GM18909 (cell line): ENCODE results near the gene STIP1.

Experiments used
- ATAC-seq: cut with Tn5 transposase; IDR thresholded peaks from one replicate; pipeline ENCODE4 v1.9.1; 2021; ENCODE audit warnings: mild to moderate bottlenecking; ENCODE audit not compliant: unreplicated experiment, poor library complexity

Gene STIP1

DNA sequence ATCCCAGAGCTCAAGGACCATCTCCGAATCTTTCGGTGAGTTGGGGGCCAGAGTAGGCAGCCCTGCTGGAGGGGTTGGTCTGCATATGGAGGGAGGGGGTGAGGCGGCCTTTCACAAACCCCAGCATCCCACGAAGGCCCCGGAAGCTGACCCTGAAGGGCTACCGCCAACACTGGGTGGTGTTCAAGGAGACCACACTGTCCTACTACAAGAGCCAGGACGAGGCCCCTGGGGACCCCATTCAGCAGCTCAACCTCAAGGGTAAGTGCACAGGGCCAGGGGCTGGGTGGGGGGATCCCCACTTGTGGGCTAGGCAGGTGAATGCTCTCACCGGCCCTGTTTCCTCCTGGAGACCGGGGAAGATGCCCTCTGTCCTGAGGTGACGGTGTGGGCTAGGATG, 33.8 kb downstream of the STIP1 start:
- ATAC-seq = no peak

DNA sequence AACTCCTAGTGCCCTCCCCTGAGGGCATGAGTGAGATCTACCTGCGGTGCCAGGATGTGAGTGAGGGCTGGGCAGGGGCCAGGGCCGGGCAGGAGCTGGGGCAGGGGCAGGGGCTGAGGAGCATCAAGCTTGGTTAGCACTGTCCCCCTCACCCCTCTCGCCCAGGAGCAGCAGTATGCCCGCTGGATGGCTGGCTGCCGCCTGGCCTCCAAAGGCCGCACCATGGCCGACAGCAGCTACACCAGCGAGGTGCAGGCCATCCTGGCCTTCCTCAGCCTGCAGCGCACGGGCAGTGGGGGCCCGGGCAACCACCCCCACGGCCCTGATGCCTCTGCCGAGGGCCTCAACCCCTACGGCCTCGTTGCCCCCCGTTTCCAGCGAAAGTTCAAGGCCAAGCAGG, 34.3 kb downstream of the STIP1 start:
- ATAC-seq = no peak

DNA sequence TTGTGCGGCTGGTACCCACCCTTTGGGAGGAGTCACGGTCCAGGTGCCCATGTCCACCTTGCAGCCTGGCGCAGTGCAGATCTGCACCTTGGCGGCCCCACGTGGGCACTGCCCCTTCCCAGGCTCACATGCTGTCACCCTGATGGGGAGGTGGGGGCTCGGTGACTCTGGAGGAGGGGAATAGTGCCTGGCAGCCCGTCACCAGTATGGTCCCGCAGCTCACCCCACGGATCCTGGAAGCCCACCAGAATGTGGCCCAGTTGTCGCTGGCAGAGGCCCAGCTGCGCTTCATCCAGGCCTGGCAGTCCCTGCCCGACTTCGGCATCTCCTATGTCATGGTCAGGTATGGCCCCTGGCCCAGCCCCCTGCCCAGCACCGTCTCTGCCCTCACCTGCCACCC, 34.8 kb downstream of the STIP1 start:
- ATAC-seq = no peak

DNA sequence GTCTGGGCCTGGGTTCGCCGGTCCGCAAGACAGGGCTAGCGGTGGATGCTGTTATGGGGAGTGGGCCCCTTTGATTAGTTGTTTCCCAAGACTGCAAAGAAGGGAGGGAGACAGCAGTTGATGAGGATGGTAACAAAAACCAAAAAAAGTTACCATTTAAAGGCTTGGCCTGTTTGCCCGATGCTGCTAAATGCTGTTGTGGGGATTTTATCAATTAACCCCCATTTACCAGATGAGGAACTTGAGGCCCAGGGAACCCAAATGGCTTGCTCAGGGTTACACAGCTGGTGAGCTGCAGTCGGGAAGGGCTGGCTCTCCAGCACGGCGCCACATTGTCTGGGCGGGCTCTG, 36.7 kb downstream of the STIP1 start:
- ATAC-seq = no peak

DNA sequence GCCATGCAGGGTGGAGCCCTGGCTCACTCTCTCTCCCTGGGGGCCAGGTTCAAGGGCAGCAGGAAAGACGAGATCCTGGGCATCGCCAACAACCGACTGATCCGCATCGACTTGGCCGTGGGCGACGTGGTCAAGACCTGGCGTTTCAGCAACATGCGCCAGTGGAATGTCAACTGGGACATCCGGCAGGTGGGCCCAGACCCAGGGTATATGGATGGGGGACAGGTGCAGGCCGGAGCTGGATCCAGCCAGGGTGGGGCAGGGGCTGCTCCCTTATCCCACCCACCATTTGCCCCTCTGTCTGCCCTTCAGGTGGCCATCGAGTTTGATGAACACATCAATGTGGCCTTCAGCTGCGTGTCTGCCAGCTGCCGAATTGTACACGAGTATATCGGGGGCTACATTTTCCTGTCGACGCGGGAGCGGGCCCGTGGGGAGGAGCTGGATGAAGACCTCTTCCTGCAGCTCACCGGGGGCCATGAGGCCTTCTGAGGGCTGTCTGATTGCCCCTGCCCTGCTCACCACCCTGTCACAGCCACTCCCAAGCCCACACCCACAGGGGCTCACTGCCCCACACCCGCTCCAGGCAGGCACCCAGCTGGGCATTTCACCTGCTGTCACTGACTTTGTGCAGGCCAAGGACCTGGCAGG, 37.2 kb downstream of the STIP1 start:
- ATAC-seq = no peak

DNA sequence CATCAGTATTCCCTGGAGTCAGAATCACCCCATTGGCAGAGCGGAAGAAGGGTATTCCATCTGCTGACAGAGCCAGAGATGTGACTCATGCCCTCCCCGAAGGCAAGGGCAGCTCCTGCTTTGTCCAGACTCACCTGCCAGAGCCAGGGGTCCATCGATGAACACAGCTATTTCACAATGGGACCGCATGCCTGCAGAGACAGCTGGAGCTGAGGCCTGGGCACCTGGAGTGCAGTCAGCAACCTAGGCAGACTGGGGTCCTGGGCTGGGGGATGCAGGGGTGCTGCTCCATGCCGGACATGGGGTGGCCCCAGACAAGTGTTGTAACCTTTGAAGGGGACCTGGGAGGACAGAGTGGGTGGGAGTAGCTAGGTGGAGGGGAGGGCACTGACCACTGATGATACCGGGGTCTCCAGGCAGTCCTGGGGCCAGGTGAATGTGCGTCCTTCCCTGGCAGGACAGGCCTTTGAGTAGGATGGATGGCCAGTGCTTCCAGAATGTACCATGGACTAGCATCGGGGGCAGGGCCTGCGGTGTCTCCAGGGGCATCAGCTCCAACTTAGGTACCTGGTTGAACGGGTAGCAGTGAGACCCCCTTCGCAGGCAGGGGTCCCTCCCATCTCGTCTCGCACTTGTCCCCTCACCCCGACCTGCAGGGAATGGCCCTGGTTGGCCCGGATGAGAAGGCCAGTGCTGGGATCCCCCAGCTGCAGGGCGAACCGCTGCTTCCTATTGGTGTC, 38.4 kb downstream of the STIP1 start:
- ATAC-seq = no peak

DNA sequence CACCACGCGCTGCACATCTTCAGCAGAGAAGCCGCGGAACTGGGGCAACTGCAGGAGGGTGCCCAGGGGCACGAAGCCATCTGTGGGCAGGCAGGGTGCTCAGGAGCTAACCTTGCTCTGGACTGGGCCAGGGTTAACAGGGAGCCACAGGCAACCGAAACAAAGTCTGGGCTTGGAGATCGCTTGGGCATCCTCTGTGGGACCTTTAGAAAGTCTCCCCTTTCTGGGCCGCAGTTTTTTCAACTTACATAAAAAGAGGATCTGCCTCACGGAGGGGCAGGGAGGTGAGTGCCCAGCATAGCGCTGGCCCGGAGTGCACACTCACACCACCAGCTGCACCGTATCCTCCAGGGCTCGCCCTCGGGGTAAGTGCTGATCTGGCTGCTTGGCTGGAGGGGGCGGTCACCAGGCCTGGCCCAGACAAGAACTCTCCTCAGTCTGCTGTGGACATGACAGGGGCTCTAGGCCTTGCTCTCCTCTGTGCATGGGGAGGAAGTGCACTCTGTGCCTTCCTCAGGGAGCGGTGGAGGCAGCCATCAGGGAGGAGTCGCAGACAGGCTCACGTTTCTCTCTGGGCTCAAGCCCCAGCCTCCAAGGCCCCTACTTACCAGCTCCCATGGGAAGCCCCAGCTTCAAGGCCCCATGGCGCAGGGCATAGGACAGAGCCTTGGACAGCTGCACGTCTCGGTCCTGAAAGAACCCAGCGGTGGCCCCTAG, 39.1 kb downstream of the STIP1 start:
- no peak for ATAC-seq

DNA sequence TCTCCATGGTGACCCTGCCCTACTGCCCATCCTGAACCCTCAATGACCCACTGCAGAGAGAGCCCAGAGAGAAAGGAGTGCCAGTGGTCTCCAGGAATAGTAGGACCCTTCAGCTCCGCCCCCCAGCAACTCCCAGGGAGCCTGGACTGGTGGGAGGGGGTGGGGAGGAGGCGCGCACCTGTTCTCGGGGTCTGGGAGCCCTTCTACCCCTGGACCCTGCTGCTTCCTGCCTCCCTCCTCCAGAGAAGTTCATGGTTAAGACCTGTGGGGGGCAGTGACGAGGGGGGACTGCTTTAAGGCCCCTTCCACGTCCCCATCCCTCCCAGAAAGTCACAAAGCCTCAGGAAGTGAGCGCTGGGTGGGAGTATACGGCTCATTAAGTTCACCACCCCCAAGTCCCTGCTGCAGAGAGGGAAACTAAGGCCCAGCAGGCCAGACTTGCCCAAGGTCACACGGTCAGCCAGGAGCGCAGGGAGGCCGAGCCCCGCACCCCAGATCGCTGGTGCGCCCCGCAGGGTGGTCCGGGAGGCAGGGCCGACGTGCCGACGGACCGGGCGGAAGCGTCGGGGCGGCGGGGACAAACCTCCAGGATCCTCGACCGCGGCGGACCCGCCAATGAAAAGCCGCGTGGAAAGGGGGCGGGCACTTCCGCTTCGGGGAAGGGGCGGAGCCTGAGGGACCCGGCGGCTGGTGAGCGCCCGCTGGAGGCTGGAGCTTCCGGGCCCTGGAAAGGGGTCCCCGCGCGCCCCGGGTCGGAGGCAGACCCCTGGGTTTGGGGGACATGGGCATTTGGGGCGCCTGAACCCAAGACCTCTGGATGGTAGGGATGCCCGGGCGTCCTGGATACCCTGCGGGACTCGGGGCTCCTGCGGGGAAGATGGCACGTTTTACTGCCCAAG, 39.9 kb downstream of the STIP1 start, which contains the start of the genes NUDT22 and TRPT1:
Gene NUDT22, plus strand, starts transcription at position 667 of the 899 bp plus-strand sequence. CDS start 379 bp downstream, outside the sequence.
Gene TRPT1, minus strand, starts transcription at position 579 of the 899 bp plus-strand sequence. Its CDS starts 326 bp downstream, at position 253.
- peak; percentile 44 for ATAC-seq

DNA sequence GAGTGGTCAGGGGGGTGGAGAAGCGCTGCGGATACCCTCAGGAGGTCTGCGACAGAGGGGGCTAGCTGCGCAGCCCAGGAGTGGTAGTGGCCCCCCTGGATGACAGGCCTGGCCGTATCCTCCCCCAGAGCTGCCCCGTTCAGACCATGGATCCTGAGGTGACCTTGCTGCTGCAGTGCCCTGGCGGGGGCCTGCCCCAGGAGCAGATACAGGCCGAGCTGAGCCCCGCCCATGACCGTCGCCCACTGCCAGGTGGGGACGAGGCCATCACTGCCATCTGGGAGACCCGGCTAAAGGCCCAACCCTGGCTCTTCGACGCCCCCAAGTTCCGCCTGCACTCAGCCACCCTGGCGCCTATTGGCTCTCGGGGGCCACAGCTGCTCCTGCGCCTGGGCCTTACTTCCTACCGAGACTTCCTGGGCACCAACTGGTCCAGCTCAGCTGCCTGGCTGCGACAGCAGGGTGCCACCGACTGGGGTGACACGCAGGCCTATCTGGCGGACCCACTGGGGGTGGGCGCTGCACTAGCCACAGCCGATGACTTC, 40.6 kb downstream of the STIP1 start:
- peak; percentile 25 for ATAC-seq

DNA sequence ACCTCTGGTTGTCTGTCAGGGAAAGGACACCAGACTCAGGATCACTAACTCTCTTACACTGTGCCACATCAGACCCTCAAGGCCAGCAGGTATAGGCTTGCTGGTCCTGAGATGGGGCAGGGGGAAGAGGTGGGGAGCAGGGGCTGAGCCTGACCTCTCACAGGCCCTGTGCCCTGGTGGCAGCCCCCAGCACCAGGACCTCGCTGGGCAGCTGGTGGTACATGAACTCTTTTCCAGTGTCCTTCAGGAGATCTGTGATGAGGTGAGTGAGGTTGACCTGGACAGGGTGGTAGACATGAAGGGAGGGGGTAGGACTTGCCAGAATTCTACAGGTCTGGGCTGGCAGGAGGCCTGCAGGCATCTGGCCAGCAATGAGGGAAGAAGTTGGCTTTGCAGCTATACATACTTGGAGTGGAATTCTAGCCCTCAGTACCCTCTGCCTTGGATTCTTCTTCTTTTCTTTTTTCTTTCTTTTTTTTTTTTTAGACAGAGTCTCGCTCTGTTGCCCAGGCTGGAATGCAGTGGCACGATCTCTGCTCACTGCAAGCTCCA, 41.5 kb downstream of the STIP1 start:
- ATAC-seq = no peak

DNA sequence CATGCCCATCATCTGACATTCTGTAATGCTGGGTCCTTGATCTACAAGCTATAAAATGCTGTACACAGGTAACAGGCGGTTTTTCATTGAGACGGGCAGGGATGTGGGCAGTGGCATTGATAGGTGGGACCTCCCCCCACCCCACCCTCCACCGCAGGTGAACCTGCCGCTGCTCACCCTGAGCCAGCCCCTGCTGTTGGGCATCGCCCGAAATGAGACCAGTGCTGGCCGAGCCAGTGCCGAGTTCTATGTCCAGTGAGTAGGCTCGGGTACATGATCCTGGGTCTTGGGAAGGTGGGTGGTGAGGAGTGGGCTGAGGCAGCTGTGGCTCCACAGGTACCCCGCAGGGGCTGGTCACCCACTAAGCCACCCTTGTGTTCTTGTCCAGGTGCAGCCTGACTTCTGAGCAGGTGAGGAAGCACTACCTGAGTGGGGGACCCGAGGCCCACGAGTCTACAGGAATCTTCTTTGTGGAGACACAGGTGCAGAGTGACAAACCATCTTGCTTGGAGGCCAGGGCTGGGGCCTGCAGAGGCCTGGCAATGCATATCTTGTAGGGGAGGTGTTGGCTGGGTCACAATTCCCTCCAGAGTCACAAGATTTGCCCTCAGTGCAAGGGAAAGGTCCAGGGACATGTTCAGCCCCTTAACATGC, 43.2 kb downstream of the STIP1 start:
- no peak for ATAC-seq

DNA sequence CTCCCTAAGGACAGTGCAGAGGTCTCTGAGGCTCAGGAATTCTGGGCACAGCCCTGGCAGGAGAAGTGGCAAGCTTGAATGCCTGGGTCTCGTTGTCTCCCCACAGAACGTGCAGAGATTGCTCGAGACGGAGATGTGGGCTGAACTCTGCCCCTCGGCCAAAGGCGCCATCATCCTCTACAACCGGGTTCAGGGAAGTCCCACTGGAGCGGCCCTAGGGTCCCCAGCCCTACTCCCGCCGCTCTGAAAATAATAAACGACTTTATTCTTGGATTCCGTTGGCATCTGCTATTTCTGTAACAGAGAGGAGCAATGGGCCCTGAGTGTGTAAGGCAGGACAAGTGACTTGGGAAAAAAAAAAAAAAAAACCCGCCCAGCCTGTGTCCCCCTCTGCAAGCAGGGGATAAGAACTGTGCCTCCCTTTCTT, 43.8 kb downstream of the STIP1 start:
- ATAC-seq = no peak

DNA sequence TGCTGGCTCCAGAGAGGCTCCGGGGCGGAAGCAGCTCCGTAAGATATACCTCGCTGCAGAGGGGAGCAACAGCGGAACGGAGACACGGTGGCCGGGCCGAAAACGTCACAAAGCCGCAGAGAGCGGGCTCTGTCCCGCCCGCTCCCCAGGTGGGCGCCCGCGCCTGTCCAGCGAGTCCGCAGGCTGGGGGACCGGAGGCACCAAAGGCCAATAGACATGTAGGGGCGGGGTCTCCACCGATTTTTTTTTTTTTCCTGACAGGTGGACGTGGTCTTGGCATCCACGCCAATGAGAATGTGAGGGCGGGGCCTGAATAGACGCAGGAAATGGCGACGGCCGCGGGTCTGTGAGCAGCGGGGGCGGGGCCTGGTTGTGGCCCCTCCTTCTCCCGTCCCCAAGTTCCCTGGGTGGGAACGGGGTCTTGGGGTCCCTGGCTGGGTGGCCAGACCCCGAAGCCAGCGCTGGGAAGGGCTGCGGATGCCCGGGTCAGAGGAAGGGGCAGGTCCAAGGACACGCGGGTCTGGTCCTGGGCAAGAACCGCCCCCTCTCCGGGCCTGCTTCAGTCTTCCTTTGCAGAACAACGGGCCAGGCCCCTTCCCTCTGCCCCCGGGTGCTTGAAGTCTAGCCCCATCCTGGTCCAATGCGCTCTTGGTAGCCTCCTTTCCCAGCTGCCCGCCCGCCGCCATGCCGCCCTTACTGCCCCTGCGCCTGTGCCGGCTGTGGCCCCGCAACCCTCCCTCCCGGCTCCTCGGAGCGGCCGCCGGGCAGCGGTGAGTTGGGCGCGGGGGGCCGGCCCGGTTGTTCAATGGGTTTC, 44.4 kb downstream of the STIP1 start, which contains the start of gene DNAJC4:
Gene DNAJC4, plus strand, starts transcription at position 378 of the 814 bp plus-strand sequence. Its CDS starts 307 bp downstream, at position 685.
- peak; percentile 49 for ATAC-seq

DNA sequence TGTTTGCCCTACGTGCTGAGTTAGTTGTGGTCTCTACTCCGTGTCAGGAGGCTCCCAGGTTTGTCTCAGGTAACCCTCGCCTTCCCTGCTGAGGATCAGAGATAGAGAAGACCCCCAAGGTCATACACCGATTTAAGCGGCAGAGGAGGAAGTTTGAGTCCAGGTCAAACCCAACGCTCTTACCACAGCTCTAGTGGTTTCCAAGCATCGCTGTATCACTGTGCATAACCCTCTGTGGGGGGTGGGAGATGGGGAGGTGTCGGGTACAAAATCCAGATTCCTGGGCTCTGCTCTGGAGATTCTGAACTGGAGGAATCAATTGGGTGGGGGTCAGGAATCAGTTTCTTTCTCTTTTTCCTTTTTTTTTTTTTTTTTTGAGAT, 45.0 kb downstream of the STIP1 start:
- no peak for ATAC-seq

DNA sequence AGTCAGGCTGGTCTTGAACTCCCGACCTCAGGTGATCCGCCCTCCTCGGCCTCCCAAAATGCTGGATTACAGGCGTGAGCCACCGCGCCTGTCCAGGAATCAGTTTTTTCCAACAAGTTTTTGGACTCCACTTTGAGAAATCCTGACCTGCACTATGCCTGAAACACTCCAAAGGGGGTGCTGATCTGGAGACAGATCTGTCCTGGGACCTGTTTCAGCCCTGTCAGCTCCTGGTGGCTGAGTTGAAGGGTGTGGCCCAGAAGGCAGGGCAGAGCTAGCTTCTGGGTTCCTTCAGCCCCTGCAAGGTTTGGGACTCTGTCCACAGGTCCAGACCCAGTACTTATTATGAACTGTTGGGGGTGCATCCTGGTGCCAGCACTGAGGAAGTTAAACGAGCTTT, 45.6 kb downstream of the STIP1 start:
- ATAC-seq = no peak

DNA sequence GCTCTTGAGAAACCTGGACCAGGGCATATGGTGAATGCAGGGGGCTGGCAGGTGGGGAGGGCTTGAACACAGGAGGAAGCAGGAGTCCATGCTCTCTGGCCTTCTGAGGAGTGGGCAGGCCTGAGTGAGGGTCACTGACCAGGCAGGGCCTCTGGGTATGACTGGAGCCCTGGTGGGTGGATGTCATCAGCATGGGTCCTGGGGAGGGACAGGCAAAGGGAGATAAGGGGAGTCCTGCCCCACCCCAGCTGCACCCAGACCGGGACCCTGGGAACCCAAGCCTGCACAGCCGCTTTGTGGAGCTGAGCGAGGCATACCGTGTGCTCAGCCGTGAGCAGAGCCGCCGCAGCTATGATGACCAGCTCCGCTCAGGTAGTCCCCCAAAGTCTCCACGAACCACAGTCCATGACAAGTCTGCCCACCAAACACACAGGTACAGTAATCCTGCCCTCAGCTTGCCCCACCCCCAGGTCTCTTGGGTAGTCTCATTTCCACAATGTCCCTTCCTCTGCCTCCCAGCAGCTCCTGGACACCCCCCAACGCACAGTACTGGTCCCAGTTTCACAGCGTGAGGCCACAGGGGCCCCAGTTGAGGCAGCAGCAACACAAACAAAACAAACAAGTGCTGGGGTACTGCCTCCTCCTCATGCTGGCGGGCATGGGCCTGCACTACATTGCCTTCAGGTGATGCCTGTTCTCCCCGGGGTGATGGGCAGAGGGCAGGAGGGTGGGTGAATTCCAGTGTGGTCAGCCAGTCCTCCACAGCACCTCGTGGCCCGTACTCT, 46.4 kb downstream of the STIP1 start:
- no peak for ATAC-seq

DNA sequence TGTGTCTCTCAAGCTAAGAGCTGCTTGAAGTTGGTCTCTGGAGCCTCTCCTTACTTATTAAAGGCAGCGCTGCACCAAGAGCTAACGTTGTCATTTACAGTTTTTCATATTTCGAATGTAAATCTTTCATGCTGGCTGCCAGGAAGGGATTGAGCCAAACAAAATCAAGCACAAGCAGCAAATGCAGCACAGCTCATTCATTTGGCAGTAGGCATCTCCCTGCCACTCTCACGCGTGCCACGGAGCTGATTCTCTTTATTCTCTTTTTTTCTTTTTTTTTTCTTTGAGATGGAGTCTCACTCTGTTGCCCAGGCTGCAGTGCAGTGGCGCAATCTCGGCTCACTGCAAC, 47.0 kb downstream of the STIP1 start:
- no peak for ATAC-seq
